ENCODE results near the gene UNC79. TPM values are rescaled to one million over a fixed set of nuclear protein-coding genes. Genes with fewer than 3 reads are reported as not detected.
"Not testable (repeated sequence)": the region's sequence is repeated elsewhere in the genome, so short reads cannot be mapped to it uniquely, and the experiment has no call there.

Gene UNC79
- under 0.01 TPM in 2 replicates for total RNA-seq

GRCh38 chr14:93430315-93431035 lies at the start of gene UNC79:
TSS of gene UNC79 (plus strand) at chr14:93430939. CDS start at chr14:93431030, 91 bp downstream.
- no peaks in the 10 kb centered on the region for H3K36me3 ChIP-seq (ENCODE audit: insufficient read depth, low read length)
- H3K4me3 ChIP-seq (ENCODE audit: insufficient read depth, low read length): peak within 1 kb of the TSS; percentile 46
- TF ChIP-seq, protein P1, sequence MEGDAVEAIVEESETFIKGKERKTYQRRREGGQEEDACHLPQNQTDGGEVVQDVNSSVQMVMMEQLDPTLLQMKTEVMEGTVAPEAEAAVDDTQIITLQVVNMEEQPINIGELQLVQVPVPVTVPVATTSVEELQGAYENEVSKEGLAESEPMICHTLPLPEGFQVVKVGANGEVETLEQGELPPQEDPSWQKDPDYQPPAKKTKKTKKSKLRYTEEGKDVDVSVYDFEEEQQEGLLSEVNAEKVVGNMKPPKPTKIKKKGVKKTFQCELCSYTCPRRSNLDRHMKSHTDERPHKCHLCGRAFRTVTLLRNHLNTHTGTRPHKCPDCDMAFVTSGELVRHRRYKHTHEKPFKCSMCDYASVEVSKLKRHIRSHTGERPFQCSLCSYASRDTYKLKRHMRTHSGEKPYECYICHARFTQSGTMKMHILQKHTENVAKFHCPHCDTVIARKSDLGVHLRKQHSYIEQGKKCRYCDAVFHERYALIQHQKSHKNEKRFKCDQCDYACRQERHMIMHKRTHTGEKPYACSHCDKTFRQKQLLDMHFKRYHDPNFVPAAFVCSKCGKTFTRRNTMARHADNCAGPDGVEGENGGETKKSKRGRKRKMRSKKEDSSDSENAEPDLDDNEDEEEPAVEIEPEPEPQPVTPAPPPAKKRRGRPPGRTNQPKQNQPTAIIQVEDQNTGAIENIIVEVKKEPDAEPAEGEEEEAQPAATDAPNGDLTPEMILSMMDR (IDR thresholded peaks at IDR 0.05; ENCODE audit: extremely low read depth, low read depth, low read length): no peak
- no peaks in the 10 kb centered on the region for H3K4me1 ChIP-seq (ENCODE audit: insufficient read depth, low read length)
- H3K4me2 ChIP-seq (ENCODE audit: insufficient read depth, low read length): peak within 1 kb of the TSS; percentile 43
- H3K27me3 ChIP-seq (ENCODE audit: insufficient read depth, low read length): peaks cover 6% of the 10 kb centered on the region
- DNase-seq (ENCODE audit: insufficient read length, low spot score, missing footprints): peak; percentile 65
- no peaks in the 10 kb centered on the region for H4K20me1 ChIP-seq (ENCODE audit: insufficient read depth, low read length)
- no peak within 1 kb of the TSS for H3K27ac ChIP-seq (ENCODE audit: low read depth, low read length)
- H3K9me3 ChIP-seq (ENCODE audit: low read depth, low read length): no peaks in the 10 kb centered on the region
- H2AFZ ChIP-seq (ENCODE audit: low read length): peak within 1 kb of the TSS; percentile 35
- H3K79me2 ChIP-seq (ENCODE audit: insufficient read depth, low read length): no peaks in the 10 kb centered on the region

GRCh38 chr14:93381644-93382043 lies 49.1 kb upstream of the UNC79 start:
- no peaks in the 10 kb centered on the region for H4K20me1 ChIP-seq (ENCODE audit: insufficient read depth, low read length)
- no peaks in the 10 kb centered on the region for H3K27me3 ChIP-seq (ENCODE audit: insufficient read depth, low read length)
- H3K4me2 ChIP-seq (ENCODE audit: insufficient read depth, low read length): no peak overlapping the region
- H3K36me3 ChIP-seq (ENCODE audit: insufficient read depth, low read length): no peaks in the 10 kb centered on the region
- TF ChIP-seq, protein P1 (IDR thresholded peaks at IDR 0.05; ENCODE audit: extremely low read depth, low read depth, low read length): no peak
- no peak overlapping the region for H3K4me3 ChIP-seq (ENCODE audit: insufficient read depth, low read length)
- no peak for DNase-seq (ENCODE audit: insufficient read length, low spot score, missing footprints)
- no peaks in the 10 kb centered on the region for H3K79me2 ChIP-seq (ENCODE audit: insufficient read depth, low read length)
- H3K4me1 ChIP-seq (ENCODE audit: insufficient read depth, low read length): no peaks in the 10 kb centered on the region
- no peaks in the 10 kb centered on the region for H3K9me3 ChIP-seq (ENCODE audit: low read depth, low read length)
- H3K27ac ChIP-seq (ENCODE audit: low read depth, low read length): no peak overlapping the region
- H2AFZ ChIP-seq (ENCODE audit: low read length): no peak overlapping the region

DNA sequence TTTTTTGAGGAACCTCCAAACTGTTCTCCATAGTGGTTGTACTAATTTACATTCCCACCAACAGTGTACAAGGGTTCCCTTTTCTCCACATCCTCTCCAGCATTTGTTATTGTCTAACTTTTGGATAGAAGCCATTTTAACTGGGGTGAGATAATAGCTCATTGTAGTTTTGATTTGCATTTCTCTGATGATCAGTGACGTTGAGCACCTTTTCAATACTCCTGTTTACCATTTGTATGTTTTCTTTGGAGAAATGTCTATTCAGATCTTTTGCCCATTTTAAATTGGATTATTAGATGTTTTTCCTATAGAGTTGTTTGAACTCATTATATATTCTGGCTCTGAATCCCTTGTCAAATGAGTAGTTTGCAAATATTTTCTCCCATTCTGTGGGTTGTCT lies 46.5 kb upstream of the UNC79 start:
- H3K27ac ChIP-seq (ENCODE audit: low read depth, low read length); H3K36me3 ChIP-seq (ENCODE audit: insufficient read depth, low read length); H4K20me1 ChIP-seq (ENCODE audit: insufficient read depth, low read length); H3K27me3 ChIP-seq (ENCODE audit: insufficient read depth, low read length); H2AFZ ChIP-seq (ENCODE audit: low read length); H3K79me2 ChIP-seq (ENCODE audit: insufficient read depth, low read length); H3K9me3 ChIP-seq (ENCODE audit: low read depth, low read length); H3K4me3 ChIP-seq (ENCODE audit: insufficient read depth, low read length); DNase-seq (ENCODE audit: insufficient read length, low spot score, missing footprints); H3K4me2 ChIP-seq (ENCODE audit: insufficient read depth, low read length); H3K4me1 ChIP-seq (ENCODE audit: insufficient read depth, low read length): not testable (repeated sequence)

- Histone ChIP-seq H3K9me3 (ENCODE audit: low read depth, low read length) (no peaks in the 10 kb centered on the region), H4K20me1 (ENCODE audit: insufficient read depth, low read length) (no peaks in the 10 kb centered on the region), H3K36me3 (ENCODE audit: insufficient read depth, low read length) (no peaks in the 10 kb centered on the region), H2AFZ (ENCODE audit: low read length) (no peak overlapping the region), H3K27me3 (ENCODE audit: insufficient read depth, low read length) (no peaks in the 10 kb centered on the region), H3K27ac (ENCODE audit: low read depth, low read length) (no peak overlapping the region), H3K4me1 (ENCODE audit: insufficient read depth, low read length) (no peaks in the 10 kb centered on the region), H3K4me3 (ENCODE audit: insufficient read depth, low read length) (no peak overlapping the region), H3K79me2 (ENCODE audit: insufficient read depth, low read length) (no peaks in the 10 kb centered on the region), H3K4me2 (ENCODE audit: insufficient read depth, low read length) (no peak overlapping the region)
- no peak for DNase-seq (ENCODE audit: insufficient read length, low spot score, missing footprints)
- TF ChIP-seq, protein P1 (IDR thresholded peaks at IDR 0.05; ENCODE audit: extremely low read depth, low read depth, low read length): no peak
Observed at GRCh38 chr14:93395231-93395630, 35.5 kb upstream of the UNC79 start.

Measured in osteoblast (primary cell).